GM19351 (cell line): Measurements from ENCODE around the gene KCNH8.
"Not testable (repeated sequence)": the region's sequence is repeated elsewhere in the genome, so short reads cannot be mapped to it uniquely, and the experiment has no call there.

ENCODE experiments used
- ATAC-seq: cut with Tn5 transposase; IDR thresholded peaks from one replicate; pipeline ENCODE4 v1.9.1; 2021; ENCODE audit warnings: mild to moderate bottlenecking, moderate library complexity; ENCODE audit not compliant: unreplicated experiment

Gene KCNH8

GRCh38 chr3:19147905-19148767 is at the start of gene KCNH8:
Gene KCNH8, plus strand, starts transcription at chr3:19148510. Its CDS starts 210 bp downstream, at chr3:19148720.
- ATAC-seq, result no peak

GRCh38 chr3:19102654-19103290 is 45.5 kb upstream of the KCNH8 start:
- not testable (repeated sequence) for ATAC-seq

GRCh38 chr3:19103510-19103909 is 44.8 kb upstream of the KCNH8 start:
- peak; percentile 58 for ATAC-seq

GRCh38 chr3:19104459-19104858 is 43.9 kb upstream of the KCNH8 start:
- ATAC-seq, result no peak

GRCh38 chr3:19105826-19106225 is 42.5 kb upstream of the KCNH8 start:
- ATAC-seq, result no peak

GRCh38 chr3:19106307-19106706 is 42.0 kb upstream of the KCNH8 start:
- no peak for ATAC-seq

- ATAC-seq, result no peak
Observed at GRCh38 chr3:19107719-19108118, 40.6 kb upstream of the KCNH8 start.

GRCh38 chr3:19110335-19110895 is 37.9 kb upstream of the KCNH8 start:
- no peak for ATAC-seq

- ATAC-seq, result no peak
Observed at GRCh38 chr3:19114461-19114860, 33.8 kb upstream of the KCNH8 start.

- no peak for ATAC-seq
Observed at GRCh38 chr3:19116239-19116638, 32.1 kb upstream of the KCNH8 start.

- ATAC-seq, result no peak
Observed at GRCh38 chr3:19124752-19125151, 23.6 kb upstream of the KCNH8 start.

- no peak for ATAC-seq
Observed at GRCh38 chr3:19139863-19140262, 8.4 kb upstream of the KCNH8 start.

- ATAC-seq, result peak; percentile 84
Observed at GRCh38 chr3:19146685-19147650, 1.3 kb upstream of the KCNH8 start.

- ATAC-seq, result no peak
Observed at GRCh38 chr3:19148768-19149091, 420 bp downstream of the KCNH8 start.

GRCh38 chr3:19149368-19149767 is 1.1 kb downstream of the KCNH8 start:
- no peak for ATAC-seq

GRCh38 chr3:19151171-19151570 is 2.9 kb downstream of the KCNH8 start:
- ATAC-seq, result no peak

- no peak for ATAC-seq
Observed at GRCh38 chr3:19154693-19155250, 6.5 kb downstream of the KCNH8 start.

- no peak for ATAC-seq
Observed at GRCh38 chr3:19155375-19155774, 7.1 kb downstream of the KCNH8 start.

- no peak for ATAC-seq
Observed at GRCh38 chr3:19159966-19160635, 11.8 kb downstream of the KCNH8 start.

GRCh38 chr3:19165654-19166053 is 17.3 kb downstream of the KCNH8 start:
- no peak for ATAC-seq
